Activated gamma-delta T cell treated with anti-CD3 and anti-CD28 coated beads, Interleukin-2, amount 50 U/mL, for 16 hours (primary cell): ENCODE results near the gene ACY1.
A peak's percentile ranks its signal among the peaks of the same experiment; 100 is the strongest.

Experiments used
- DNase-seq: peaks from one replicate; pipeline ENCODE4 v3.0.0-alpha.2; 2020; ENCODE audit warnings: low read depth

ACY1 gene

DNA sequence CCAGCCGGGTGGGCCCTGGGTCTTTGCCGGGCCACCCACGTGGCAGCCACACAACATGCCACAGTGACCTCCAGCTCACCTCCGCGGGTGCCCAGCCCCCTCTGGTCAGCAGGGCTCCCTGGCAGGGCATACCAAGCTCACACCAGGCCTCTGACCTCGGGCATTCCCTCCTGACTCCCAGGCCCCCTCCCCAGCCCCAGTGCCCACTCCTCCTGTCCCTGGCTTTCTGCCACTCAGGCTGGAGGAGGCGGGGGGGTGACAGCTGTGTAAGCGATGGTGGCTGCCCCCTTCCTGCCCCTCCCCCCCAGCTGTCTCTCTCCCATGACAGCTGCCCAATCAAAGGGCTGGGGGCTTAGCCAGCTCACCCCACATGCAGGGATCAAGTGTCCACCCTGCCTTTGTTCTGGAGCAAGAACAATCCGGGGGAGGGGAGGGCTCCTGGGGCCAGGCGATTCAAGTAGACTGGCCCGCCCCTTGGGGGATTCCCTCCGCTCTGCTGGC lies 19.3 kb upstream of the ACY1 start:
- DNase-seq, result no peak

DNA sequence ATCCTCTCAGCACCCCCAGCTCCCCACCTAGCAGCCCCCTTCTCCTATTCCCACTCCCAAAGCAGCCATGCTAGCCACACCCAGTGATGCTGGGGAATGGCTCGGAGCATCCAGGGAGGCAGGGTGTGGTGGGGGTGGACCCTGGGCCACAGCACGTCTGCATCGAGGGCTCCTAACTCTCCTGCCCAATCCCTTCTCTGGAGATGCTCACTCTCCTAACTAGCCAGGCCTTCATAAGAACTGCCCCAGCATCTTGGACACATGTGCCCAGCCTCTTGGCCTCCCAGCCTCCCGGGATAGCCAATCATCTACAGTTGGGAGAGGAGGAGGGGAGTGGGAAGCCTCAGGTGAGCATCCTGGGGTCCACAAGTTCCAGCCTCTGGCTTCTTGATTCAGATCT lies 18.8 kb upstream of the ACY1 start:
- DNase-seq, result no peak

GRCh38 chr3:51966016-51966415 lies 17.3 kb upstream of the ACY1 start:
- DNase-seq, result no peak

- no peak for DNase-seq
These were observed 16.8 kb upstream of the ACY1 start for GRCh38 chr3:51966486-51966885.

GRCh38 chr3:51966922-51967383 lies 16.4 kb upstream of the ACY1 start:
- no peak for DNase-seq

DNA sequence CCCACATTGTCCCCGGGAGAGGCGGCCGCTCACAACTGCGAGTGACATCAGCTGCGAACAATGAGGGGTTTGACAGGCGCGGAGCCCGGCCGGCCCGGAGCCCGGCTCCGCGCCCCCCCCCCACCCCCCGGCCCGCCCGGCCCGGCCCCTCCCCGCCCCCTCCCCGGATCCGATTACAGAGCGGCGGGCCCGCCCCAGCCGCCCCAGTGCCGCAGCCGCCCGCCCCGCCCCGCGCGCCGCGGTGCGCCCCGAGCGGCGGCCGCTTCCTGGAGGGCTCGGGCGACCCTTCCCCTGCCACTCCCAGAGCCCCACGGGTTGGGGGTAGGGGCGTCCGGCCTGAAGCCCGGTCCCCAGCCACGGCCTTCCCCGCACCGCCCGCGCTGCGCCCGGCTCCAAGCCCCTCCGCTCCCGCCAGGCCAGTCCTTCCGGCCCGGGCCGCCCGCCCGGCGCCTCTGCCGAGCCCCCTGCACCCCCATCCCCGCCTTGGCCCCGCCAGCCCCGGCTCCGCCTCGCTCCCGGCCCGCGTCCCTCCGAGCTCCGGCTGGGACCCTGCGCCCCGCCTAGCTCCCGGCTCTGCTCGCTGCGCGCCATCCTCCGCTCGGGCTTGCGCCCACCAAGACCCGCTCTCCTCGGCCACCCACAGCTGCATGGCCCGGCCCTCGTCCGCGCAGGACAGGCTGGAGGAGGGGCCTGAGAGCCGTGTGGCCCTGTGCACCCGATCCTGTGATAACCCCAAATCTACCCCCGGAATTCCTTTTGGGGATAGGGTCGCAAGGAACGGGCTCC lies 15.8 kb upstream of the ACY1 start, which contains the start of gene PCBP4:
PCBP4 (minus strand) TSS at position 71 of the 786 bp plus-strand sequence. CDS start 6,214 bp downstream, outside the sequence.
- no peak for DNase-seq

- DNase-seq, result no peak
These were observed 15.1 kb upstream of the ACY1 start for GRCh38 chr3:51968170-51968775.

DNA sequence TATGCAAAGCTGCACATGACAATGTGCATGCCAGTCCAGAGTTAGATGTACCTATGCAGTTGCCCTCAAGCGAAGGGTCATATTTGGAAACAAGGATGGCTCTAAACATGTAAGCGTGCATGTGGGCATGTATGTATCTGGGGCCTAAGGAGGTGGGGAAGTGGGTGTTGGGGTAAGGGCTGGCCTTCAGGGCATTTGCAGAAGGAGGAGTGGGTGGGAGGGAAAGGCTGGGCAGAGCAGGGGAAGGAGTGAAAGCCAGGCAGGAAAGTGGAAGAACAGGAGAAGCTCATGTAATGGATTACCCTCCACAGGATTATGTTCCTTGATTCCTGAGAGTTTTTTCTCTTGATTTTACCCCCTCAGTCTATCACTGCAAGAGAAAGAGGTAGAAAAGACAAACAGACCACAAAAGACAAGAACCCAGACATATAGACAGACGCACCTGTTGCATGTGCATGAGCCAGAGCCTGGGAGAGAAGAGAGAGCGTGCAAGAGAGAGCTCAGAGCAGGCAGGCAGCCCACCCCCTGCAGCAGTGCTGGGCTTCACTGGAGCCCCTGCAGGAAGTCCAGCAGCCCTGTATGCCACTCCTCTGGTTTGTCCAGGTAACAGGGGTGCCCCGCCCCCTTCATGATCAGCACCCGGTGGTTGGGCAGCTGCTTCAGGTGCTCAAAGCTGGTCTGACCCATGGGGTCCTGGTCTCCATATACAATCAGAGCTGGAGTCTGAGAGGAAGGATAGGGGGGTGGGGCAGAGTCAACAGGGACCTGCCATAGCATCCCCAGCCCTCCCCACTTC lies 14.3 kb upstream of the ACY1 start:
- DNase-seq, result no peak

GRCh38 chr3:51969841-51970240 lies 13.5 kb upstream of the ACY1 start:
- no peak for DNase-seq

- no peak for DNase-seq
These were observed 12.6 kb upstream of the ACY1 start for GRCh38 chr3:51970606-51971300.

GRCh38 chr3:51971350-51971749 lies 12.0 kb upstream of the ACY1 start:
- no peak for DNase-seq

DNA sequence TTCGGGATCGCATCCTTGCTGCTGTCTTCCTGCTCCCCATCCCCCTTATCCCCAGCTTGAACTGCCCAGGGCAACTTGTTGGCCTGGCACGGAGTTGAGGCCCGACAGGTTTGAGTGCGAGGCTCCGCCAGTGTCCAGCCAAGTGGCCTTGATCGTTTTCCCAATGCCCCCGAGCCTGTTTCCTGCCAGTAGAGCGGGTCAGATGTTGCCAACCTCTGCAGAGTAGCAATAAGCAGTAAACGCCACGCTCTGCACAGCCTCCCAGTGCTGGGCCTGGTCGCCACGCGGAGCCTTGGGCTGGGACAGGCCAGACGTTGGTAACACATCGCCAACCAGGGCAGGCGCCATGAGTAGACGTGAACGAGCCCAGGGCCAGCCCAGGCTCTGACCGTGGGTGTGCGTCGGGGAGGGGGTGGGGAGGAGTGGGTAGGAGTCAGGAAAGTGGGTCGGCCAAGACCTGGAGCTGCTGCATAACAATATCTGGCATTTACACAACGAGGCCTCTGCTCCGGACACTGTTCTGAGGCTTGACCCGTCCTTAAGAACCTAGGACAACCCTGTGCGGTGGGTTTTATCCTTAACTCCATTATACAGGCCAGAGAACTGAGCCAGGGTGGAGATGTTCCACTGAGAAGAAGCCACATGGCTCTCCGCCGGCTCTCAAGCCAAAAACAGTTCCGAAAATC lies 8.9 kb upstream of the ACY1 start:
- DNase-seq, result no peak

DNA sequence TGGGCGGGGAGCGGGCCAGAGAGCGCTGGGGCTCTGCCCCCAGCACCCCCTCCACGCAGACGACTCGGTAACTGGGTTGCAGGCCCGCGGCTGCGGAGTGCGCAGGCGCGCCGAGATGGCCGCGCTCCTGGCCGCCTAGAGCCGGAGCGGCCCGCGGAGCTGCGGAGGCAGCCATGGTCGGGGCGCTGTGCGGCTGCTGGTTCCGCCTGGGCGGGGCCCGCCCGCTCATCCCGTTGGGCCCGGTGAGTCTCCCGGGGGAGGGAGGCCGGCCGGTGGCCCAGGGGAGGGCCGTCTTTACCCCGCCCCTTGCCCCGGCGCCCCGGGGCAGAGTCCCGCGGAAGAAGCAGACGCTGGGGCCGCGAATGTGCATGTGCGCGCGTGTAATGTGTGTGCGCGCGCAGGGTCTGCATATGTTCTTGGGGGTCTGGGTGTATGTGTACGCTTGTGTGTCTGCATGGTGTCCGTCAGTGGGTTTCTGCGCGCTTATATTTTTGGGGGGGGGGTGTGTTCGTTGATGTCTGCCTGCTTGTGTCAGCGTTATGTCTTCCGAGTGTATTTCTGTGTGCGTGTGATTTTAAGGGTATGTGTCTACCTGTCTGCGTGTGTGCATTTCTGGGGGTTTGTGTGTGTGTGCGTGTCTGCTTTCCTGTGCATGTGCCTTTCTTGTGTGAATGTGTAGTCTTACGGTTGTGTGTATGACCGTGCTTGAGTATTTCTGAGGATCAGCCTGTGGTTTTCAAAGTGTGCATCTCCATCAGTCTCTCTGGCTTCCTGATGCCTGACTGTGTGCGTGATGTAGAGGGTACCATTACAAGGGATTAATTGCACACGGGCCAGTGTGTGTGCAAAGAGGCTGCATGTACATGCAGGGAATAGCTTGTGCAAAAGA lies 8.1 kb upstream of the ACY1 start, which contains the start of gene ABHD14A:
ABHD14A (plus strand) TSS at position 102 of the 889 bp plus-strand sequence; CDS start at position 174, 72 bp downstream.
- peak; percentile 44 for DNase-seq

- DNase-seq, result no peak
These were observed 7.3 kb upstream of the ACY1 start for GRCh38 chr3:51975852-51976549.

DNA sequence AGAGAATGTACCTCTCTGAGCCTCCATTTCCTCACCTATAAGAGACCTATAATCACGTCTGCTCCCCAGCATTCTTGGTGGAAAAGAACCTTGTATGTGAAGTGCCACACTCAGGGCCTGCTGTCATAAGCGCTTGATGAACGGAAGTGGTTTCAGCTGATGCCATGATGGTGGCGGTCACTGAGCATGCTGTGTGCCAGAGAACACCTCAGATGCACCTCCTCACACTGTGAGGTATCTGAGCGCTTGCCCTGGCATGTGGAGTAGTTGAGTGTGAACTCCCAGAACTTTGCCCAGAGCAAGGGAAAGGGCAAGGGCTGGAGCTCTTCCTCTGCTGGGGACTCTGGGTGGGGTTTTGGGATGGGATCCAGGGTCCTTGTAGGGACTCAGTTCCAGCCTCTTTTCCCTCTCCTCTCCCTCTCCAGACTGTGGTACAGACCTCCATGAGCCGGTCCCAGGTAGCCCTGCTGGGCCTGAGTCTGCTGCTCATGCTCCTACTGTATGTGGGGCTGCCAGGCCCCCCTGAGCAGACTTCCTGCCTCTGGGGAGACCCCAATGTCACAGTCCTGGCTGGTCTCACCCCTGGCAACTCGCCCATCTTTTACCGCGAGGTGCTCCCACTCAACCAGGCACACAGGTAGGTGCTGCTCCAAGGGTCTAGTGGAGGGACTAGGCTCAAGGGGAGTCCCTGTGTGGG lies 5.7 kb upstream of the ACY1 start:
- DNase-seq, result no peak

DNA sequence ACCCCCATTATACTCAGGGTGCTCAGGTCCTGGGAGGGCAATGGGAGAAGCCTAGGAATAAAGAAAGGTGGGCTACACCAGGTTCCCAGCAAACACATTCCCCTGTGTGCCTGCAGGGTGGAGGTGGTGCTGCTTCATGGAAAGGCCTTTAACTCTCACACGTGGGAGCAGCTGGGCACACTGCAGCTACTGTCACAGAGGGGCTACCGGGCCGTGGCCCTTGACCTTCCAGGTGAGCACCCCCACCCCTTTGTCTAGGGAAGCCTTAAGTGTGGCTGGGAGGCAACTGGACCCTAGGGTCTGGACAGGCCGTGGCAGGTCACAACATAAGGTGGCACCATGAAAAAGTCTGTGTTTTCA lies 5.2 kb upstream of the ACY1 start:
- DNase-seq, result no peak

DNA sequence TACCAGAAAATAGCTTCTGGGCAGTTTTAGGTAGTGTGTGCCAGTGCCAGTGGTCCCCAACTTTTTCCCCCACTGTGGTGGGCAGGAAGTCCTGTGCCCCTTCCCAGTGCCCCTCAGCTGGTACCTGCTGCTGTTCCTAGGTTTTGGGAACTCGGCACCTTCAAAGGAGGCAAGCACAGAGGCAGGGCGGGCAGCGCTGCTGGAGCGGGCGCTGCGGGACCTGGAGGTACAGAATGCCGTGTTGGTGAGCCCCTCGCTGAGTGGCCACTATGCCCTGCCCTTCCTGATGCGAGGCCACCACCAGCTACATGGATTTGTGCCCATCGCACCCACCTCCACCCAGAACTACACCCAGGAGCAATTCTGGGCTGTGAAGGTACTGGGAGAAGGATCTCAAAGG lies 3.1 kb upstream of the ACY1 start:
- DNase-seq, result no peak

GRCh38 chr3:51982352-51982837 lies 940 bp upstream of the ACY1 start:
- no peak for DNase-seq
